ENCODE measurements around the gene LRRC53.

The LRRC53 gene

GRCh38 chr1:74485622-74486021 lies 26.8 kb downstream of the LRRC53 start:
- no peak overlapping the region for H2AFZ ChIP-seq
- H3K4me3 ChIP-seq (ENCODE audit: low read depth, low read length), result no peak overlapping the region
- TF ChIP-seq CTCF (IDR thresholded peaks at IDR 0.05), result no peak
- no peak overlapping the region for H3K4me2 ChIP-seq (ENCODE audit: low read length)
- H3K27ac ChIP-seq, result no peak overlapping the region
- no peaks in the 10 kb centered on the region for H3K9me3 ChIP-seq (ENCODE audit: control insufficient read depth, low read length)
- no peaks in the 10 kb centered on the region for H3K27me3 ChIP-seq (ENCODE audit: control insufficient read depth, insufficient read depth, low read length)
- H3K36me3 ChIP-seq (ENCODE audit: control insufficient read depth, insufficient read depth, low read length), result no peaks in the 10 kb centered on the region
- no peaks in the 10 kb centered on the region for H3K79me2 ChIP-seq
- no peaks in the 10 kb centered on the region for H3K4me1 ChIP-seq
- H3K9ac ChIP-seq, result no peak overlapping the region

- TF ChIP-seq CTCF (IDR thresholded peaks at IDR 0.05), result no peak
- no peak overlapping the region for H3K27ac ChIP-seq
- no peaks in the 10 kb centered on the region for H3K36me3 ChIP-seq (ENCODE audit: control insufficient read depth, insufficient read depth, low read length)
- H3K4me2 ChIP-seq (ENCODE audit: low read length), result no peak overlapping the region
- H3K27me3 ChIP-seq (ENCODE audit: control insufficient read depth, insufficient read depth, low read length), result no peaks in the 10 kb centered on the region
- no peaks in the 10 kb centered on the region for H3K9me3 ChIP-seq (ENCODE audit: control insufficient read depth, low read length)
- no peak overlapping the region for H2AFZ ChIP-seq
- no peak overlapping the region for H3K4me3 ChIP-seq (ENCODE audit: low read depth, low read length)
- no peaks in the 10 kb centered on the region for H3K4me1 ChIP-seq
- H3K9ac ChIP-seq, result no peak overlapping the region
- no peaks in the 10 kb centered on the region for H3K79me2 ChIP-seq
Observed at GRCh38 chr1:74481607-74482006, 30.8 kb downstream of the LRRC53 start.

- H2AFZ ChIP-seq, result no peak overlapping the region
- H3K9ac ChIP-seq, result no peak overlapping the region
- H3K36me3 ChIP-seq (ENCODE audit: control insufficient read depth, insufficient read depth, low read length), result no peaks in the 10 kb centered on the region
- no peaks in the 10 kb centered on the region for H3K9me3 ChIP-seq (ENCODE audit: control insufficient read depth, low read length)
- no peaks in the 10 kb centered on the region for H3K27me3 ChIP-seq (ENCODE audit: control insufficient read depth, insufficient read depth, low read length)
- H3K4me3 ChIP-seq (ENCODE audit: low read depth, low read length), result no peak overlapping the region
- no peak for TF ChIP-seq CTCF (IDR thresholded peaks at IDR 0.05)
- no peak overlapping the region for H3K27ac ChIP-seq
- H3K4me1 ChIP-seq, result no peaks in the 10 kb centered on the region
- no peak overlapping the region for H3K4me2 ChIP-seq (ENCODE audit: low read length)
- H3K79me2 ChIP-seq, result no peaks in the 10 kb centered on the region
Observed at GRCh38 chr1:74480068-74480467, 32.3 kb downstream of the LRRC53 start.

GRCh38 chr1:74478979-74479378 lies 33.4 kb downstream of the LRRC53 start:
- H3K27ac ChIP-seq, result no peak overlapping the region
- H3K36me3 ChIP-seq (ENCODE audit: control insufficient read depth, insufficient read depth, low read length), result no peaks in the 10 kb centered on the region
- no peak overlapping the region for H3K4me2 ChIP-seq (ENCODE audit: low read length)
- no peaks in the 10 kb centered on the region for H3K27me3 ChIP-seq (ENCODE audit: control insufficient read depth, insufficient read depth, low read length)
- H3K79me2 ChIP-seq, result no peaks in the 10 kb centered on the region
- H3K9me3 ChIP-seq (ENCODE audit: control insufficient read depth, low read length), result no peaks in the 10 kb centered on the region
- no peaks in the 10 kb centered on the region for H3K4me1 ChIP-seq
- H3K4me3 ChIP-seq (ENCODE audit: low read depth, low read length), result no peak overlapping the region
- no peak overlapping the region for H2AFZ ChIP-seq
- no peak overlapping the region for H3K9ac ChIP-seq
- TF ChIP-seq CTCF (IDR thresholded peaks at IDR 0.05), result no peak

- TF ChIP-seq CTCF (IDR thresholded peaks at IDR 0.05), result no peak
- Histone ChIP-seq H3K36me3 (ENCODE audit: control insufficient read depth, insufficient read depth, low read length) (no peaks in the 10 kb centered on the region), H3K9ac (no peak overlapping the region), H3K9me3 (ENCODE audit: control insufficient read depth, low read length) (no peaks in the 10 kb centered on the region), H3K4me3 (ENCODE audit: low read depth, low read length) (no peak overlapping the region), H3K4me1 (no peaks in the 10 kb centered on the region), H3K4me2 (ENCODE audit: low read length) (no peak overlapping the region), H3K79me2 (no peaks in the 10 kb centered on the region), H2AFZ (no peak overlapping the region), H3K27ac (no peak overlapping the region), H3K27me3 (ENCODE audit: control insufficient read depth, insufficient read depth, low read length) (no peaks in the 10 kb centered on the region)
Observed at GRCh38 chr1:74474585-74474984, 37.8 kb downstream of the LRRC53 start.

Measured in parathyroid adenoma (tissue), 2 donors.